Upper lobe of left lung (tissue), 4 donors: ENCODE data around the gene ANKS1A.

Experiments used
- CTCF ChIP-seq, 6 experiments: fragments of 450-650 bp in 4 of 6; fragments of 200-600 bp in 2 of 6; sonication (generic) in 2 of 6; IDR thresholded peaks; one replicate each; pipeline ENCODE4 v1.5.1; 2016 to 2019; ENCODE audit warnings: antibody characterized with exemption in 6 of 6
- EP300 ChIP-seq, 4 donors: sonication (generic); formaldehyde crosslinking; IDR thresholded peaks; one replicate each; pipeline ENCODE4 v1.5.1; 2017; ENCODE audit warnings: antibody characterized with exemption in 4 of 4, control low read depth in 2 of 4
- POLR2A ChIP-seq, 4 donors: fragments of 450-650 bp; IDR thresholded peaks; one replicate each; pipeline ENCODE4 v1.5.1; 2016 to 2017; ENCODE audit warnings: antibody characterized with exemption in 4 of 4, mild to moderate bottlenecking in 2 of 4
- POLR2AphosphoS5 ChIP-seq, 2 donors: sonication (generic); formaldehyde crosslinking; IDR thresholded peaks; one replicate each; pipeline ENCODE4 v1.5.1; 2017; ENCODE audit warnings: antibody characterized with exemption in 2 of 2

- no peak for TF ChIP-seq CTCF (IDR thresholded peaks at IDR 0.05)
- TF ChIP-seq POLR2A (IDR thresholded peaks at IDR 0.05), result no peak
- peak in 1 of 2 donors; percentile 17 for TF ChIP-seq POLR2AphosphoS5 (IDR thresholded peaks at IDR 0.05)
- TF ChIP-seq EP300 (IDR thresholded peaks at IDR 0.05), result no peak
These were observed 127.7 kb downstream of the ANKS1A start for GRCh38 chr6:35016502-35017321.
